Suprapubic skin (tissue), 3 donors: ENCODE data around the gene NEIL1.

Source experiments
- EP300 ChIP-seq: sonication (generic); formaldehyde crosslinking; IDR thresholded peaks from one replicate; pipeline ENCODE4 v1.6.1; 2017; ENCODE audit warnings: antibody characterized with exemption
- POLR2A ChIP-seq, 2 donors: fragments of 450-650 bp; IDR thresholded peaks; one replicate each; pipeline ENCODE4 v1.6.1; 2017; ENCODE audit warnings: antibody characterized with exemption in 2 of 2, mild to moderate bottlenecking in 2 of 2, moderate library complexity in 2 of 2
- TF ChIP-seq, protein P1 (sequence below), 2 donors: fragments of 200-600 bp in 1 of 2; fragments of 450-650 bp in 1 of 2; sonication (generic) in 1 of 2; IDR thresholded peaks; one replicate each; pipeline ENCODE4 v1.5.1; 2016 to 2019; ENCODE audit warnings: antibody characterized with exemption in 2 of 2, mild to moderate bottlenecking in 1 of 2, moderate library complexity in 1 of 2

DNA sequence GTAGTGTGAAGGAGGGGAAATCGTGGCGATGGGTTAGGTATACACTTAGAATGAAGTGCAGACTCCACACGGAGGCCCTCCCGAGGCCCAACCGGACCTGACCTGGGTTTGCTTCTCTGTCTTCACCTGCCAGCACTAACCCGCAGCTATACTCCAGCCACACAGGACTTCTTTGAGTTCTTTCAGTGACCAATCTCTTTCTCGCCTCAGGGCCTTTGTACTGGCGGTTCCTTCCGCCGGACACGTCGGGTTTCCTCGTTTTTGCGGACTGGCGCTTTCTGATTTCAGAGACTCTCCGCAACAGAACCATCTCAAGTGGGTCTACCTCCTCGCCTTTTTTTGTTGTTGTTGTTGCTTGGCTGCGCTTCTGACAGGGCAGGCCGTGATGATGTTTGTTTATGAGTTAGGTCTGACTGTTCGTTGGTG is at the start of gene NEIL1:
- TF ChIP-seq, protein P1, sequence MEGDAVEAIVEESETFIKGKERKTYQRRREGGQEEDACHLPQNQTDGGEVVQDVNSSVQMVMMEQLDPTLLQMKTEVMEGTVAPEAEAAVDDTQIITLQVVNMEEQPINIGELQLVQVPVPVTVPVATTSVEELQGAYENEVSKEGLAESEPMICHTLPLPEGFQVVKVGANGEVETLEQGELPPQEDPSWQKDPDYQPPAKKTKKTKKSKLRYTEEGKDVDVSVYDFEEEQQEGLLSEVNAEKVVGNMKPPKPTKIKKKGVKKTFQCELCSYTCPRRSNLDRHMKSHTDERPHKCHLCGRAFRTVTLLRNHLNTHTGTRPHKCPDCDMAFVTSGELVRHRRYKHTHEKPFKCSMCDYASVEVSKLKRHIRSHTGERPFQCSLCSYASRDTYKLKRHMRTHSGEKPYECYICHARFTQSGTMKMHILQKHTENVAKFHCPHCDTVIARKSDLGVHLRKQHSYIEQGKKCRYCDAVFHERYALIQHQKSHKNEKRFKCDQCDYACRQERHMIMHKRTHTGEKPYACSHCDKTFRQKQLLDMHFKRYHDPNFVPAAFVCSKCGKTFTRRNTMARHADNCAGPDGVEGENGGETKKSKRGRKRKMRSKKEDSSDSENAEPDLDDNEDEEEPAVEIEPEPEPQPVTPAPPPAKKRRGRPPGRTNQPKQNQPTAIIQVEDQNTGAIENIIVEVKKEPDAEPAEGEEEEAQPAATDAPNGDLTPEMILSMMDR (IDR thresholded peaks at IDR 0.05): no peak
- no peak for TF ChIP-seq EP300
- TF ChIP-seq POLR2A (IDR thresholded peaks at IDR 0.05): no peak
